GM12891 (cell line): ENCODE data around the gene ENOX1.

Experiments used
- POLR2A ChIP-seq: IDR thresholded peaks from 2 replicates; pipeline ENCODE4 v1.6.1; 2011; ENCODE audit warnings: low read depth, low read length, control low read depth
- POLR2AphosphoS5 ChIP-seq: IDR thresholded peaks from 2 replicates; pipeline ENCODE4 v1.6.1; 2011; ENCODE audit warnings: low read depth, low read length, control low read depth
- SPI1 ChIP-seq: IDR thresholded peaks from 2 replicates; pipeline ENCODE4 v1.6.1; 2011; ENCODE audit warnings: low read depth, low read length, control low read depth
- TAF1 ChIP-seq: IDR thresholded peaks from 2 replicates; pipeline ENCODE4 v1.6.1; 2011; ENCODE audit warnings: low read depth, low read length, control low read depth

DNA sequence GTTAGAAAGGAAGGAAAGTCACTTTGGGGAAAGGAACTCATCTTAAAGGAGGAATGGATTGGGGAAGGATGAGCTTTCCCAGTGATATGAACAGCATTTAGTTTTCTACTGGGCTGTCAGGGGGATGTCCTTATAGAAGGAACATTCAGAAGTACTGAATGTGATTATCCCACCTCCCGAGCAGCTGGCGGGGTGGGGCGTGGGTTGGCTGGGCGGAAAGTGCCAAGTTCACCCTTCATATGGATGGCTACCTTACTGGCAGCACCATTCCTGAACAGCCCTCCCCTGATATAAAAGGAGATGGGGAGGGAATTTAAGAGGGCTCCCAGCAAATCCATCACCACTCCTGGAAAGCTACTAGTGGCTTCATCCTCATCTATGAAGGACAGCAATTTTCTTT is 572.6 kb downstream of the ENOX1 start:
- TF ChIP-seq TAF1 (no peak), POLR2AphosphoS5 (no peak), POLR2A (no peak), SPI1 (no peak)
